MCF 10A (cell line): ENCODE measurements around the gene OR6V1. TPM values are rescaled to one million over a fixed set of nuclear protein-coding genes. Genes with fewer than 3 reads are reported as not detected.

Experiments
- BruUV-seq: library from RNA; stranded (reverse); fragments of 400-500 nt; replicated peaks from 2 replicates; lab custom pipeline; 2021; lab: Mats Ljungman, UMichigan
- CTCF ChIA-PET: fragments of 300-600 bp; sonication (Branson Sonifier 250); formaldehyde crosslinking; extraction: SDS; loops from one replicate; lab custom pipeline; 2021; ENCODE audit warnings: antibody characterized with exemption, inconsistent platforms; lab: Yijun Ruan, JAX
- POLR2A ChIA-PET: fragments of 300-600, 350-650 bp; sonication (Branson Sonifier 250); formaldehyde crosslinking; extraction: SDS; loops from one replicate; lab custom pipeline; 2020; ENCODE audit warnings: antibody characterized with exemption, inconsistent platforms; lab: Yijun Ruan, JAX
- DNase-seq: peaks from one replicate; pipeline ENCODE4 v3.0.0-alpha.2; 2018; ENCODE audit not compliant: unreplicated experiment
- H3K27ac Mint-ChIP-seq: one replicate; pipeline ENCODE4 v1.8.0; 2022; ENCODE audit warnings: mild to moderate bottlenecking, low read depth, mixed read lengths; ENCODE audit not compliant: unreplicated experiment
- H3K27me3 Mint-ChIP-seq: one replicate; pipeline ENCODE4 v1.8.0; 2022; ENCODE audit warnings: mixed read lengths; ENCODE audit not compliant: insufficient read depth, unreplicated experiment
- H3K36me3 Mint-ChIP-seq: one replicate; pipeline ENCODE4 v1.8.0; 2022; ENCODE audit warnings: mild to moderate bottlenecking, moderate library complexity, mixed read lengths; ENCODE audit not compliant: insufficient read depth, unreplicated experiment
- H3K4me1 Mint-ChIP-seq: one replicate; pipeline ENCODE4 v1.8.0; 2022; ENCODE audit warnings: mixed read lengths; ENCODE audit not compliant: insufficient read depth, unreplicated experiment
- H3K4me3 Mint-ChIP-seq: one replicate; pipeline ENCODE4 v1.8.0; 2022; ENCODE audit warnings: mild to moderate bottlenecking, moderate library complexity, mixed read lengths; ENCODE audit not compliant: unreplicated experiment
- H3K9me3 Mint-ChIP-seq: one replicate; pipeline ENCODE4 v1.8.0; 2022; ENCODE audit warnings: mixed read lengths; ENCODE audit not compliant: unreplicated experiment
- CTCF ChIP-seq: fragments of 200-600 bp; IDR thresholded peaks from one replicate; pipeline ENCODE4 v1.8.0; 2022; ENCODE audit warnings: antibody characterized with exemption, mild to moderate bottlenecking; ENCODE audit not compliant: unreplicated experiment
- intact Hi-C: fragments of 100-400 bp; cut with micrococcal nuclease; formaldehyde crosslinking; loops from 2 replicates; pipeline ENCODE4 v1.14.1; 2022
- total RNA-seq: library from RNA; stranded (reverse); gene quantifications from 2 replicates; pipeline ENCODE4 v1.2.3, GENCODE V29; 2022

The OR6V1 gene
- total RNA-seq, 1 experiment from 2014 or later: not detected

GRCh38 chr7:143005632-143006260 is 46.4 kb upstream of the OR6V1 start:
- Mint-ChIP-seq H3K4me3 (no peak overlapping the region), H3K27ac (no peak overlapping the region), H3K4me1 (no peaks in the 10 kb centered on the region), H3K9me3 (no peaks in the 10 kb centered on the region), H3K27me3 (peaks cover 41% of the 10 kb centered on the region), H3K36me3 (no peaks in the 10 kb centered on the region)
- DNase-seq: no peak
- TF ChIP-seq CTCF: no peak
- ChIA-PET CTCF (interaction anchor here (0.6 to 21.9 kb wide), 24 partner anchors 11 to 437 kb away, joined by 3 to 531 read pairs (median 4); partner anchors contain the start of genes EPHB6 and TAS2R40), POLR2A (interaction anchor here (0.7 to 0.9 kb wide), 3 partner anchors 210 to 217 kb away, joined by 3 read pairs; no protein-coding TSS in a partner anchor)
- BruUV-seq: no TSS peak
- intact Hi-C loops: loop anchor here (10.0 kb wide), 2 partner anchors 121 to 409 kb away; partner anchors contain the start of gene TRPV6

GRCh38 chr7:143008007-143008901 is 43.9 kb upstream of the OR6V1 start:
- H3K36me3 Mint-ChIP-seq: no peaks in the 10 kb centered on the region
- no TSS peak for BruUV-seq
- CTCF ChIA-PET: interaction anchor here (0.5 to 21.9 kb wide), 25 partner anchors 10 to 890 kb away, joined by 3 to 531 read pairs (median 4); partner anchors contain the start of gene TAS2R40
- POLR2A ChIA-PET: interaction anchor here (1.6 kb wide), 1 partner anchor 207 kb away, joined by 9 read pairs; no protein-coding TSS in a partner anchor
- no peak overlapping the region for H3K27ac Mint-ChIP-seq
- peaks cover 54% of the 10 kb centered on the region for H3K27me3 Mint-ChIP-seq
- intact Hi-C loops: loop anchor here (1.0 to 10.0 kb wide), 3 partner anchors 123 to 407 kb away; partner anchors contain the start of gene TRPV6
- peak; percentile 95 for TF ChIP-seq CTCF
- no peaks in the 10 kb centered on the region for H3K4me1 Mint-ChIP-seq
- DNase-seq: peak; percentile 74
- H3K4me3 Mint-ChIP-seq: no peak overlapping the region
- no peaks in the 10 kb centered on the region for H3K9me3 Mint-ChIP-seq

GRCh38 chr7:143012001-143012400 is 40.1 kb upstream of the OR6V1 start:
- H3K4me3 Mint-ChIP-seq: no peak overlapping the region
- CTCF ChIA-PET: interaction anchor here (0.6 to 21.9 kb wide), 5 partner anchors 9 to 228 kb away, joined by 4 to 531 read pairs (median 5); partner anchors contain the start of gene TAS2R40
- peaks cover 63% of the 10 kb centered on the region for H3K27me3 Mint-ChIP-seq
- no peak for DNase-seq
- no peak for TF ChIP-seq CTCF
- H3K4me1 Mint-ChIP-seq: peaks cover 9% of the 10 kb centered on the region
- POLR2A ChIA-PET: no interaction called here
- BruUV-seq: no TSS peak
- H3K9me3 Mint-ChIP-seq: no peaks in the 10 kb centered on the region
- intact Hi-C loops: no loop called here
- H3K36me3 Mint-ChIP-seq: no peaks in the 10 kb centered on the region
- H3K27ac Mint-ChIP-seq: no peak overlapping the region

- intact Hi-C loops: no loop called here
- peaks cover 9% of the 10 kb centered on the region for H3K4me1 Mint-ChIP-seq
- H3K4me3 Mint-ChIP-seq: no peak overlapping the region
Observed at GRCh38 chr7:143012409-143012808, 39.7 kb upstream of the OR6V1 start.

More at GRCh38 chr7:143012409-143012808, 39.7 kb upstream of the OR6V1 start:
- no peak overlapping the region for H3K27ac Mint-ChIP-seq
- no peaks in the 10 kb centered on the region for H3K9me3 Mint-ChIP-seq
- no TSS peak for BruUV-seq
- ChIA-PET CTCF (interaction anchor here (0.8 to 21.9 kb wide), 4 partner anchors 9 to 228 kb away, joined by 5 to 531 read pairs (median 19); partner anchors contain the start of gene TAS2R40), POLR2A (no interaction called here)
- no peak for DNase-seq
- H3K36me3 Mint-ChIP-seq: no peaks in the 10 kb centered on the region
- TF ChIP-seq CTCF: no peak
- H3K27me3 Mint-ChIP-seq: peaks cover 65% of the 10 kb centered on the region
